DMS114 treated with DMSO at 0.1 percent for 48 hours (cell line): Measurements from ENCODE around the gene CELF2.

ENCODE experiments used
- DNase-seq: peaks from one replicate; lab custom pipeline; 2025; ENCODE audit not compliant: unreplicated experiment; lab: John Stamatoyannopoulos, UW

Gene CELF2

GRCh38 chr10:11242443-11243387 is 225.0 kb downstream of the CELF2 start:
- no peak for DNase-seq

- no peak for DNase-seq
Measured at GRCh38 chr10:11243425-11244222, 226.0 kb downstream of the CELF2 start.

- DNase-seq, result no peak
Measured at GRCh38 chr10:11245095-11245479, 227.4 kb downstream of the CELF2 start.

GRCh38 chr10:11245510-11245909 is 227.8 kb downstream of the CELF2 start:
- no peak for DNase-seq

GRCh38 chr10:11245981-11246590 is 228.4 kb downstream of the CELF2 start:
- DNase-seq, result no peak

GRCh38 chr10:11246752-11247467 is 229.2 kb downstream of the CELF2 start:
- no peak for DNase-seq

- no peak for DNase-seq
Measured at GRCh38 chr10:11249152-11249807, 231.6 kb downstream of the CELF2 start.

- no peak for DNase-seq
Measured at GRCh38 chr10:11249808-11250195, 232.1 kb downstream of the CELF2 start.

GRCh38 chr10:11250304-11250703 is 232.6 kb downstream of the CELF2 start:
- no peak for DNase-seq

- no peak for DNase-seq
Measured at GRCh38 chr10:11252887-11253286, 235.2 kb downstream of the CELF2 start.

GRCh38 chr10:11253385-11254002 is 235.8 kb downstream of the CELF2 start:
- DNase-seq, result no peak

GRCh38 chr10:11255156-11255555 is 237.5 kb downstream of the CELF2 start:
- no peak for DNase-seq

GRCh38 chr10:11255796-11256444 is 238.2 kb downstream of the CELF2 start:
- no peak for DNase-seq

GRCh38 chr10:11256896-11257295 is 239.2 kb downstream of the CELF2 start:
- DNase-seq, result no peak

GRCh38 chr10:11257440-11258090 is 239.9 kb downstream of the CELF2 start:
- DNase-seq, result no peak

GRCh38 chr10:11260170-11260569 is 242.5 kb downstream of the CELF2 start:
- DNase-seq, result no peak

GRCh38 chr10:11261143-11261542 is 243.5 kb downstream of the CELF2 start:
- no peak for DNase-seq

GRCh38 chr10:11261687-11262493 is 244.2 kb downstream of the CELF2 start:
- no peak for DNase-seq
